Endothelial cell of umbilical vein (primary cell): Measurements from ENCODE around the gene ADAMTS14. TPM values are rescaled to one million over a fixed set of nuclear protein-coding genes. Genes with fewer than 3 reads are reported as not detected.

Experiments used
- BruUV-seq: library from RNA; stranded (reverse); fragments of 400-500 nt; replicated peaks from 2 replicates; lab custom pipeline; 2021; lab: Mats Ljungman, UMichigan
- CTCF ChIA-PET: fragments of 300-600, 350-600 bp; sonication (Branson Sonifier 250); formaldehyde crosslinking; loops from one replicate; lab custom pipeline; 2021; ENCODE audit warnings: antibody characterized with exemption, inconsistent platforms; lab: Charles Lee
- POLR2A ChIA-PET: fragments of 300-600, 350-600 bp; sonication (Branson Sonifier 250); formaldehyde crosslinking; loops from one replicate; lab custom pipeline; 2021; ENCODE audit warnings: antibody characterized with exemption, inconsistent platforms; lab: Charles Lee
- DNase-seq: peaks from one replicate; pipeline ENCODE4 v3.0.0-alpha.2; 2011; ENCODE audit warnings: low read depth, low spot score
- FAIRE-seq: peaks from 2 replicates; lab custom pipeline; 2011; peaks lifted over from hg19 to GRCh38; lab: Jason Lieb, UNC
- H2AFZ ChIP-seq: 2 replicates; pipeline ENCODE4 v1.6.0; 2012; ENCODE audit warnings: low read depth, low read length, control low read depth, inconsistent platforms
- H3K27ac ChIP-seq: 2 replicates; pipeline ENCODE4 v1.5.1; 2011; ENCODE audit warnings: low read depth, mild to moderate bottlenecking, control low read depth, low read length, moderate library complexity; ENCODE audit not compliant: insufficient read depth
- H3K27me3 ChIP-seq, 2 experiments: 2 replicates each; pipeline versions ENCODE4 v1.6.0 to v1.6.1; 2011; ENCODE audit warnings: low read length in 2 of 2, mixed read lengths in 1 of 2; ENCODE audit not compliant: control insufficient read depth in 2 of 2, insufficient read depth in 2 of 2
- H3K36me3 ChIP-seq, 2 experiments: 2 replicates in 1 of 2; 3 replicates in 1 of 2; pipeline ENCODE4 v1.5.1; 2011; ENCODE audit warnings: low read length in 2 of 2, mild to moderate bottlenecking in 1 of 2, moderate library complexity in 1 of 2; ENCODE audit not compliant: control insufficient read depth in 2 of 2, insufficient read depth in 2 of 2; ENCODE audit errors: extremely low read depth in 1 of 2
- H3K4me1 ChIP-seq: 3 replicates; pipeline ENCODE4 v1.5.1; 2011; ENCODE audit warnings: mild to moderate bottlenecking, low read length; ENCODE audit not compliant: control insufficient read depth, insufficient read depth; ENCODE audit errors: extremely low read depth
- H3K4me2 ChIP-seq: 2 replicates; pipeline ENCODE4 v1.6.1; 2011; ENCODE audit warnings: low read length, control low read depth, mixed read lengths; ENCODE audit not compliant: insufficient read depth
- H3K4me3 ChIP-seq, 3 experiments: fragments of 200-600 bp in 1 of 3; sonication (generic), shearing (Covaris generic) in 1 of 3; replicated peaks in 1 of 3; 2 replicates each; pipeline ENCODE4 v1.5.1; 2011 to 2016; ENCODE audit warnings: control low read depth in 3 of 3, low read length in 3 of 3, mild to moderate bottlenecking in 2 of 3, inconsistent platforms in 1 of 3, low read depth in 1 of 3, moderate library complexity in 1 of 3; ENCODE audit not compliant: insufficient read depth in 1 of 3
- H3K79me2 ChIP-seq: 2 replicates; pipeline ENCODE4 v1.6.0; 2012; ENCODE audit warnings: low read length, inconsistent platforms; ENCODE audit not compliant: control insufficient read depth, insufficient read depth
- H3K9ac ChIP-seq: replicated peaks from 2 replicates; pipeline ENCODE3; 2011; ENCODE audit warnings: low read length, control low read depth; ENCODE audit not compliant: insufficient read depth; ENCODE audit errors: extremely low read depth
- H3K9me1 ChIP-seq: replicated peaks from 3 replicates; pipeline ENCODE4 v1.6.0; 2011; ENCODE audit warnings: mild to moderate bottlenecking, low read length; ENCODE audit not compliant: control insufficient read depth, insufficient read depth; ENCODE audit errors: extremely low read depth
- H3K9me3 ChIP-seq: replicated peaks from 2 replicates; pipeline ENCODE4 v1.5.1; 2012; ENCODE audit warnings: low read length, inconsistent platforms; ENCODE audit not compliant: control insufficient read depth, insufficient read depth
- H4K20me1 ChIP-seq: replicated peaks from 2 replicates; pipeline ENCODE3; 2011; ENCODE audit warnings: mild to moderate bottlenecking, low read length; ENCODE audit not compliant: control insufficient read depth, insufficient read depth; ENCODE audit errors: extremely low read depth
- EZH2 ChIP-seq: IDR thresholded peaks from 2 replicates; pipeline ENCODE4 v1.6.1; 2012; ENCODE audit warnings: borderline replicate concordance, low read depth, mild to moderate bottlenecking, moderate library complexity, low read length, inconsistent platforms; ENCODE audit not compliant: severe bottlenecking
- FOS ChIP-seq: IDR thresholded peaks from 2 replicates; pipeline ENCODE4 v1.6.1; 2011; ENCODE audit warnings: mild to moderate bottlenecking, low read length, moderate library complexity, borderline replicate concordance; ENCODE audit not compliant: insufficient read depth
- GATA2 ChIP-seq: IDR thresholded peaks from 2 replicates; pipeline ENCODE4 v1.7.0; 2011; ENCODE audit warnings: low read depth, mild to moderate bottlenecking, moderate library complexity, mixed read lengths, low read length; ENCODE audit not compliant: insufficient read length, insufficient read depth
- JUN ChIP-seq: IDR thresholded peaks from 2 replicates; pipeline ENCODE4 v1.6.1; 2011; ENCODE audit warnings: borderline replicate concordance, low read depth; ENCODE audit not compliant: insufficient read length, insufficient read depth
- MAX ChIP-seq: IDR thresholded peaks from 2 replicates; pipeline ENCODE4 v1.6.1; 2011; ENCODE audit not compliant: insufficient read depth, insufficient read length
- MYC ChIP-seq: IDR thresholded peaks from one replicate; pipeline ENCODE4 v1.6.1; 2011; ENCODE audit warnings: mild to moderate bottlenecking, low read depth, low read length
- POLR2A ChIP-seq: IDR thresholded peaks from 2 replicates; pipeline ENCODE4 v1.6.1; 2012; ENCODE audit warnings: low read depth, mild to moderate bottlenecking, control low read depth, low read length
- POLR2AphosphoS5 ChIP-seq: IDR thresholded peaks from 2 replicates; pipeline ENCODE4 v1.6.1; 2012; ENCODE audit warnings: low read depth, mild to moderate bottlenecking, control low read depth, low read length, moderate library complexity; ENCODE audit not compliant: insufficient read depth
- dilution Hi-C: fragments of 300-500 bp; cut with MboI; formaldehyde crosslinking; loops from one replicate; pipeline ENCODE4 v1.15.0; 2019; ENCODE audit warnings: low sequenced_read_pairs; ENCODE audit not compliant: extremely low pct_ligation_motif_present
- intact Hi-C: fragments of 100-400 bp; cut with micrococcal nuclease; formaldehyde crosslinking; loops from one replicate; pipeline ENCODE4 v1.10.0; 2022
- polyA plus RNA-seq, 4 experiments: library from polyadenylated mRNA; depleted of rRNA in 3 of 4; stranded (reverse) in 3 of 4; unstranded in 1 of 4; fragments of >200 nt; gene quantifications; 2 replicates each; pipeline versions ENCODE4 v1.2.1 to v1.2.3, GENCODE V29; 2011 to 2012; ENCODE audit warnings: missing spikeins in 1 of 4
- total RNA-seq: library from RNA; stranded (reverse); gene quantifications from 2 replicates; pipeline ENCODE4 v1.2.3, GENCODE V29; 2021
- TF ChIP-seq, protein P1 (sequence below), 2 donors: IDR thresholded peaks; 1 replicate in 1 of 2; 2 replicates in 1 of 2; pipeline ENCODE4 v1.5.1; 2011; ENCODE audit warnings: low read length in 2 of 2, mild to moderate bottlenecking in 2 of 2, moderate library complexity in 2 of 2, control low read depth in 1 of 2, inconsistent platforms in 1 of 2, low read depth in 1 of 2; ENCODE audit not compliant: insufficient read depth in 1 of 2; ENCODE audit errors: extremely low read depth in 1 of 2

Gene ADAMTS14
- total and polyA plus RNA-seq, 2 donors (not counting 3 experiments of a cell fraction or from before 2014, with no cell fraction given): not detected

DNA sequence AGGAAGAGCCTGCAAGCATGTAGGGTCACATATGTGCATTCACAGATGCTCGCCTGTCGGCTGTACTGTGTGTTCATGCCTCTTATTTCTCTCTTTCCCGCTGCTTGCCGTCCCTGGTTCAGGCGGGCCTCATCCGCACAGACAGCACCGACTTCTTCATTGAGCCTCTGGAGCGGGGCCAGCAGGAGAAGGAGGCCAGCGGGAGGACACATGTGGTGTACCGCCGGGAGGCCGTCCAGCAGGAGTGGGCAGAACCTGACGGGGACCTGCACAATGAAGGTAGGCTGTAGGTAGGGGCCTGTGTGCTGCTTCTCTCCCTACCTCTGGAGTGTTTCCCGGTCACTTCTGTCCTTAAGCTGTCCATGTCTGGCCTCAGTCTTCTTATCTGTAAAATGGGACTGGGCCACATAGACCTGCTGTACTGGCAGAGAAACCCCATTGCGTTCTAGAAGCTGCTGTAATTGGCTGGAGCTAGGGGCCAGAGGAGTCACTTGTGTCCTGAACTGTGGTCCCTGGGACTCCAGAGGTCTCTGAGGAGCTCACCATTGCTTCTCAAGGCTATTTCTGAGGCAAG is 30.0 kb downstream of the ADAMTS14 start:
- H3K4me2 ChIP-seq: no peak overlapping the region
- BruUV-seq: no TSS peak
- H3K4me1 ChIP-seq: no peaks in the 10 kb centered on the region
- no peaks in the 10 kb centered on the region for H3K79me2 ChIP-seq
- H3K4me3 ChIP-seq: no peak overlapping the region
- H3K9me3 ChIP-seq: no peaks in the 10 kb centered on the region
- no peaks in the 10 kb centered on the region for H3K36me3 ChIP-seq
- DNase-seq (no peak), FAIRE-seq (no peak)
- no peak overlapping the region for H3K9ac ChIP-seq
- H4K20me1 ChIP-seq: no peaks in the 10 kb centered on the region
- ChIA-PET CTCF (no interaction called here), POLR2A (no interaction called here)
- dilution Hi-C loops (no loop called here), intact Hi-C loops (no loop called here)
- H2AFZ ChIP-seq: no peak overlapping the region
- no peaks in the 10 kb centered on the region for H3K27me3 ChIP-seq
- TF ChIP-seq POLR2A (no peak), MAX (no peak), POLR2AphosphoS5 (no peak), JUN (no peak), EZH2 (no peak), GATA2 (no peak), MYC (no peak), FOS (no peak)
- TF ChIP-seq, protein P1, sequence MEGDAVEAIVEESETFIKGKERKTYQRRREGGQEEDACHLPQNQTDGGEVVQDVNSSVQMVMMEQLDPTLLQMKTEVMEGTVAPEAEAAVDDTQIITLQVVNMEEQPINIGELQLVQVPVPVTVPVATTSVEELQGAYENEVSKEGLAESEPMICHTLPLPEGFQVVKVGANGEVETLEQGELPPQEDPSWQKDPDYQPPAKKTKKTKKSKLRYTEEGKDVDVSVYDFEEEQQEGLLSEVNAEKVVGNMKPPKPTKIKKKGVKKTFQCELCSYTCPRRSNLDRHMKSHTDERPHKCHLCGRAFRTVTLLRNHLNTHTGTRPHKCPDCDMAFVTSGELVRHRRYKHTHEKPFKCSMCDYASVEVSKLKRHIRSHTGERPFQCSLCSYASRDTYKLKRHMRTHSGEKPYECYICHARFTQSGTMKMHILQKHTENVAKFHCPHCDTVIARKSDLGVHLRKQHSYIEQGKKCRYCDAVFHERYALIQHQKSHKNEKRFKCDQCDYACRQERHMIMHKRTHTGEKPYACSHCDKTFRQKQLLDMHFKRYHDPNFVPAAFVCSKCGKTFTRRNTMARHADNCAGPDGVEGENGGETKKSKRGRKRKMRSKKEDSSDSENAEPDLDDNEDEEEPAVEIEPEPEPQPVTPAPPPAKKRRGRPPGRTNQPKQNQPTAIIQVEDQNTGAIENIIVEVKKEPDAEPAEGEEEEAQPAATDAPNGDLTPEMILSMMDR (IDR thresholded peaks at IDR 0.05; ENCODE audit: extremely low read depth in 1 of 2, insufficient read depth in 1 of 2, low read depth in 1 of 2, low read length in 2 of 2): no peak
- H3K9me1 ChIP-seq: no peaks in the 10 kb centered on the region
- H3K27ac ChIP-seq: no peak overlapping the region
